ENCODE data around the gene THBS2.

GRCh38 chr6:169167581-169168301 is 85.9 kb downstream of the THBS2 start:
- TF ChIP-seq CTCF (conservative IDR thresholded peaks at IDR 0.05 in 1 of 2, IDR thresholded peaks at IDR 0.05 in 1 of 2; ENCODE audit: low read depth in 1 of 2, low read length in 2 of 2) (no peak), EZH2 (IDR thresholded peaks at IDR 0.05; ENCODE audit: low read length, missing control alignments) (no peak)

Measured in fibroblast of lung (primary cell).